Ovary (tissue), 9 donors: ENCODE data around the gene RFX3. TPM values are rescaled to one million over a fixed set of nuclear protein-coding genes. Genes with fewer than 3 reads are reported as not detected.

ENCODE experiments used
- DNase-seq, 5 donors: peaks; one replicate each; pipeline ENCODE4 v3.0.0-alpha.2; 2019 to 2020
- H3K27ac ChIP-seq, 2 donors: fragments of 200-600 bp; one replicate each; pipeline versions ENCODE4 v1.5.1 to v1.8.0; 2019 to 2022
- H3K27me3 ChIP-seq: fragments of 200-600 bp; one replicate; pipeline ENCODE4 v1.8.0; 2022
- H3K36me3 ChIP-seq: fragments of 200-600 bp; sonication (generic); one replicate; pipeline ENCODE4 v1.5.1; 2019
- H3K4me1 ChIP-seq: one replicate; pipeline ENCODE4 v1.8.1; 2013; ENCODE audit warnings: mild to moderate bottlenecking, moderate library complexity; ENCODE audit not compliant: insufficient read depth
- H3K4me3 ChIP-seq: fragments of 200-600 bp; sonication (generic); one replicate; pipeline ENCODE4 v1.5.1; 2017
- H3K9me3 ChIP-seq, 2 donors: fragments of 200-600 bp in 1 of 2; sonication (generic) in 1 of 2; one replicate each; pipeline versions ENCODE4 v1.5.1 to v1.8.1; 2013 to 2019; ENCODE audit warnings: mild to moderate bottlenecking in 1 of 2, moderate library complexity in 1 of 2
- EP300 ChIP-seq: sonication (generic); formaldehyde crosslinking; IDR thresholded peaks from one replicate; pipeline ENCODE4 v1.6.1; 2017; ENCODE audit warnings: antibody characterized with exemption
- POLR2A ChIP-seq: fragments of 450-650 bp; IDR thresholded peaks from one replicate; pipeline ENCODE4 v1.6.1; 2017; ENCODE audit warnings: antibody characterized with exemption, mild to moderate bottlenecking, moderate library complexity
- WGBS, 3 donors: extraction: QIAGEN DNeasy Blood & Tissue Kit in 1 of 3; methylation state at CpG; one replicate each; pipeline versions ENCODE4 v1.1.5 to v1.1.7; 2013 to 2017; 5-methylcytosine and 5-hydroxymethylcytosine counted together
- intact Hi-C, 4 donors: fragments of 100-400 bp; cut with DNase I; formaldehyde crosslinking; loops; one replicate each; pipeline versions ENCODE4 v1.11.0 to v1.15.1; 2022 to 2023
- polyA plus RNA-seq, 2 donors: library from polyadenylated mRNA; stranded (reverse); fragments of 200-250 nt in 1 of 2; fragments of 350-450 nt in 1 of 2; fragmentation: Illumina TruSeq in 1 of 2; extraction: RNeasy Lipid Tissue Mini Kit (QIAGEN cat#74804) in 1 of 2; gene quantifications; one replicate each; pipeline ENCODE4 v1.2.3, GENCODE V29; 2013 to 2014
- total RNA-seq, 7 donors: library from RNA; depleted of rRNA in 2 of 7; stranded (reverse); fragments of >200 nt in 2 of 7; fragmentation: NEBNext Ultra II Directional in 3 of 7; extraction: Animal tissue kit (Norgen Biotek cat#: 25700) in 3 of 7; gene quantifications; one replicate each; pipeline versions ENCODE4 v1.1.0 to v1.2.4, GENCODE V29; 2016 to 2023
- TF ChIP-seq, protein P1 (sequence below), 3 donors: fragments of 450-650 bp in 2 of 3; fragments of 200-600 bp in 1 of 3; IDR thresholded peaks; one replicate each; pipeline versions ENCODE4 v1.5.1 to v1.8.0; 2016 to 2022; ENCODE audit warnings: antibody characterized with exemption in 3 of 3, mild to moderate bottlenecking in 1 of 3
- donor health status: DM: no; HTN: no; CAD: no; lungs with moderate emphysema.
- donor health status: DM: no; HTN: no; CAD: no.
- donor health status: Bipolar disorder and iron deficiency.
- donor health status: DM: yes; HTN: yes; CAD: no.
- donor health status: DM: no; HTN: no; CAD: no.
- donor health status: DM: yes; HTN: yes; CAD: no.

RFX3 gene
- total and polyA plus RNA-seq, 9 donors = 2.6 to 22.7 (median 15.4) TPM

- intact Hi-C loops = no loop called here
- Histone ChIP-seq H3K4me3 (no peak overlapping the region), H3K9me3 (no peaks in the 10 kb centered on the region), H3K27ac (no peak overlapping the region), H3K4me1 (no peaks in the 10 kb centered on the region), H3K36me3 (no peaks in the 10 kb centered on the region), H3K27me3 (no peaks in the 10 kb centered on the region)
- TF ChIP-seq, protein P1, sequence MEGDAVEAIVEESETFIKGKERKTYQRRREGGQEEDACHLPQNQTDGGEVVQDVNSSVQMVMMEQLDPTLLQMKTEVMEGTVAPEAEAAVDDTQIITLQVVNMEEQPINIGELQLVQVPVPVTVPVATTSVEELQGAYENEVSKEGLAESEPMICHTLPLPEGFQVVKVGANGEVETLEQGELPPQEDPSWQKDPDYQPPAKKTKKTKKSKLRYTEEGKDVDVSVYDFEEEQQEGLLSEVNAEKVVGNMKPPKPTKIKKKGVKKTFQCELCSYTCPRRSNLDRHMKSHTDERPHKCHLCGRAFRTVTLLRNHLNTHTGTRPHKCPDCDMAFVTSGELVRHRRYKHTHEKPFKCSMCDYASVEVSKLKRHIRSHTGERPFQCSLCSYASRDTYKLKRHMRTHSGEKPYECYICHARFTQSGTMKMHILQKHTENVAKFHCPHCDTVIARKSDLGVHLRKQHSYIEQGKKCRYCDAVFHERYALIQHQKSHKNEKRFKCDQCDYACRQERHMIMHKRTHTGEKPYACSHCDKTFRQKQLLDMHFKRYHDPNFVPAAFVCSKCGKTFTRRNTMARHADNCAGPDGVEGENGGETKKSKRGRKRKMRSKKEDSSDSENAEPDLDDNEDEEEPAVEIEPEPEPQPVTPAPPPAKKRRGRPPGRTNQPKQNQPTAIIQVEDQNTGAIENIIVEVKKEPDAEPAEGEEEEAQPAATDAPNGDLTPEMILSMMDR (IDR thresholded peaks at IDR 0.05) = no peak
- TF ChIP-seq POLR2A = no peak
- TF ChIP-seq EP300 = no peak
- WGBS, 3 donors = 55 to 66% (median 58%) methylated on average over 4 of the region's 4 CpGs
- DNase-seq = no peak
Measured at GRCh38 chr9:3173374-3173773, 352.4 kb downstream of the RFX3 start.

DNA sequence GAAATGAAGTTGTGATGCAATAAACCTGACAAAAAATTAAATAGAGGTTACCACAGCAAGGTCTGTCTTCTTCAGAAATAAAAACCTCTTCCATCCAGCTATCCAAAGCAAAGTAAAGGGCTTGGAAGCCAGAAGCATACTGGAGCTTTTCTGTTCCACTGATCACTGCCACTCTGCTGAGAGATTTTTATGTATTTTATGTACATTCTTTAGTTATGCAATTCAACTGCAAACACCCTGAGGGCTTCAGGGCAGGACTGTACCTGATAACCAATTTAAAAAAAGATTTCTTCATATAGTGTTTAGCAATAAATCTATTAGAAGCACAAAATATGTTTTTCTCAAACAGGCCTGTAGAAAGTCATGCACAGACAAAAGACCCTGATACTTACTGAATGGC lies 355.0 kb downstream of the RFX3 start:
- Histone ChIP-seq H3K4me3 (no peak overlapping the region), H3K9me3 (no peaks in the 10 kb centered on the region), H3K4me1 (no peaks in the 10 kb centered on the region), H3K36me3 (no peaks in the 10 kb centered on the region), H3K27me3 (no peaks in the 10 kb centered on the region), H3K27ac (no peak overlapping the region)
- DNase-seq = no peak
- intact Hi-C loops = no loop called here
- TF ChIP-seq POLR2A (no peak), EP300 (no peak)
- TF ChIP-seq, protein P1 (IDR thresholded peaks at IDR 0.05) = no peak
